Fibroblast of villous mesenchyme (primary cell): ENCODE results near the gene SPP1. TPM values are rescaled to one million over a fixed set of nuclear protein-coding genes. Genes with fewer than 3 reads are reported as not detected.
A peak's percentile ranks its signal among the peaks of the same experiment; 100 is the strongest.

Experiments
- DNase-seq: peaks from one replicate; pipeline ENCODE4 v3.0.0-alpha.2; 2010; ENCODE audit warnings: low read depth
- H3K4me3 ChIP-seq: 2 replicates; pipeline ENCODE4 v1.5.1; 2011; ENCODE audit warnings: low read depth, mild to moderate bottlenecking, low read length
- CTCF ChIP-seq: IDR thresholded peaks from 2 replicates; pipeline ENCODE4 v1.5.1; 2012; ENCODE audit warnings: low read depth, mild to moderate bottlenecking, low read length; ENCODE audit not compliant: insufficient read depth
- total RNA-seq: library from RNA; depleted of rRNA; stranded (reverse); fragments of >200 nt; gene quantifications from 2 replicates; pipeline ENCODE4 v1.2.3, GENCODE V29; 2012

SPP1 gene
- total RNA-seq, 1 donor = 3.9 TPM

GRCh38 chr4:88008122-88008742 is 32.7 kb downstream of the SPP1 start:
- TF ChIP-seq CTCF = no peak
- DNase-seq = peak; percentile 54
- H3K4me3 ChIP-seq = peak overlapping the region; percentile 83

DNA sequence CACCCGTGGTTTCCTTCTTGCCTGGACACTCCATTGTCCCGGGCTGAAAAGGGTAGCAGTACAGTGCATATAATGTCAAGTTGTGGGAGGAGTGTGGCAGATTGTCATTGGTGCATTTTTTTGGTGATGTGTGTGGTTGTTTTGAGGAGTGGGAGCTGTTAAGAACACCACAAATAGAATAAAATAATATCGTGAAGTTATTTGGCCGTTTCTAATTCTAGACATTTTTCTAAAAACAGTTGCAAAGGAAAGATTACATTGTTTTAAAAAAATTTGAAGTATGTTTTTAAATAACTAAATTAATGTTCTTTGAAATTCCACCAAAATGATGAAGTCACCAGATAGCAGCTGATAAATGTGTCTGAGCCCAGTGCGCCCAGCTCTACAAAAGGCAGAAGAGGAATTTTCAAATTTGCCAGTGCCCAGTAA is 33.2 kb downstream of the SPP1 start:
- peak overlapping the region; percentile 83 for H3K4me3 ChIP-seq
- DNase-seq = peak; percentile 45
- no peak for TF ChIP-seq CTCF

- TF ChIP-seq CTCF = no peak
- peak overlapping the region; percentile 83 for H3K4me3 ChIP-seq
- DNase-seq = no peak
These were observed 34.4 kb downstream of the SPP1 start for GRCh38 chr4:88009871-88010270.

- no peak for DNase-seq
- no peak for TF ChIP-seq CTCF
- no peak overlapping the region for H3K4me3 ChIP-seq
These were observed 35.5 kb downstream of the SPP1 start for GRCh38 chr4:88010966-88011365.

- H3K4me3 ChIP-seq = no peak overlapping the region
- TF ChIP-seq CTCF = no peak
- no peak for DNase-seq
These were observed 37.1 kb downstream of the SPP1 start for GRCh38 chr4:88012647-88013046.

DNA sequence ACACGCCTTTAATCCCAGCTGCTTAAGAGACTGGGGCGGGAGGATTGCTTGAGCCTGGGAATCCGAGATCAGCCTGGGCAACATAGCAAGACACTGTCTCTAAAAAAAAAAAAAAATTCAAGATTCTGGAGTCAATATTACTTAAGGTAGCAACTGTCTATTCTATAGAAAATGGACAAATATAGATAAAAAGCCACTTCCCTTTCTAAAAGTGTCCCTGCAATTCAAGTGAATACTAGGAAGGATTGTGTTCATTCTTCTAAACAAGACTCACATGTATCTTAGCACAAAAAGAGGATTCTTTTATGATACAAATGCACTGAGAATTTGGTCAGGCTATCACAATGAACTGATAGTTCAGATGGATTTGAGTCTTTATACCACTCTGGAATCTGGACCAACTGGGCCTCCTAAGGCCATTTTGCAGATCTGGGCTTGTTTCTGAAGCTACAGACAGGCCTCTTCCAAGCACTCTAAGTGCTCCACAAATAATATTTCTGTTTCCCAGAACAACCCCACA is 38.9 kb downstream of the SPP1 start:
- no peak overlapping the region for H3K4me3 ChIP-seq
- no peak for TF ChIP-seq CTCF
- DNase-seq = no peak
